ENCODE results near the gene PHF19.
A peak's percentile ranks its signal among the peaks of the same experiment; 100 is the strongest.

Gene PHF19

GRCh38 chr9:120891884-120892747, 15.1 kb upstream of the PHF19 start:
- no peak for DNase-seq

DNA sequence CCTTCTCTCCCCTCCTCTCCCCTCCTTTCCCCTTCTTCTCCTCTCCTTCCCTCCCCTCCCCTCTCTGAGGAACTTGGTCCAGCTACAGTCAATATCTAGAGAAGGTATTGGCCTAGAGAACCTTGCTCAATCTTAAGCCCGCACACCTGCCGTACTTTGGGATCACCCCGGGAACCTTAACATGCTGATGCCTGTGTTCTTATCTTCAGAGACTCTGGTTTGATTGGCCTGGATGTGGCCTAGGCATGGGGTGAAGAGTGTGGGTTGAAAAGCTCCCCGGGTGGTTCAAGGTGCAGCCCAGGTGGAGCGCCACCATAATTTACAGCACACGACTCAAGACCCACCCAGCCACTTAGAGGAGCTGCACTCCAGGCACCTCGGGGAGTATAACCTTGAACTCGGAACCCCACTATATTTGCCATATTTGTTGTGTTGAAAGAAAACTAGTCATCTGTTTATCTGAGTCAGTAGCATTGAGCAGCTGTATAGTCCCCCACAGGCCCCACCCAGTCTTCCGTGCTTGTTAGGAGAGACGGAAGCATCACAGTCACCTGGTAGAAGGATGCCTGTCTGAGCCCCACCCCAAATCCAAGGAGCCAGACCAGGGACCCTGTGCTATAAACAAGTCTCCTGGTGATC, 14.4 kb upstream of the PHF19 start:
- peak; percentile 82 for DNase-seq

GRCh38 chr9:120890320-120891244, 13.6 kb upstream of the PHF19 start:
- no peak for DNase-seq

DNA sequence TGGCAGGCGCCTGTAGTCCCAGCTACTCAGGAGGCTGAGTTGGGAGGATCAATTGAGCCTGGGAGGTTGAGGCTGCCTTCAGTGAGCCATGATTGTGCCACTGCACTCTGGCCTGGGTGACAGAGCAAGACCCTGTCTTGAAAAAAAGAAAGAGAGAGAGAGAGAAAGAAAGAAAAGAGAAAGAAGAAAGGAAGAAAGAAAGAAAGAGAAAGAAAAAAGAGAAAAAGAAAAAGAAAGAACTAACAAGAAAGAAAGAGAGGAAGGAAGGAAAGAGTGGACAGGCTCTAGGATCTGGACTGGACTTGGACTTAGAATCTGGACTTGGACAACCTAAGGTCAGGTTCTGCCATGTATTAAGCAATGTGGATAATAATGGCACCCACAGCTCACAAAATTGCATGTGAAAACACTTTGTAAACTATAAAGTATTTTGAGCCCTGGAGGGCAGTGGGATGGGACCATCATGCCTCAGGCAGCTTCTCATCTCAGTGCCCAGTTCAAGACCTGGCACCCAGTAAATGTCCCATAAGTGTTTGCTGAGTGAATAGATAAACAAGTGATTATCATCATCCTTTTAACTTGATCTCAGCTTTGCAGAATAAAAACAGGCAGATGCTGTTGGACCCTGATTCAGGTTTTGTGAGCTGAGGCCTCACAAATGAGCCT, 12.8 kb upstream of the PHF19 start:
- DNase-seq: no peak

DNA sequence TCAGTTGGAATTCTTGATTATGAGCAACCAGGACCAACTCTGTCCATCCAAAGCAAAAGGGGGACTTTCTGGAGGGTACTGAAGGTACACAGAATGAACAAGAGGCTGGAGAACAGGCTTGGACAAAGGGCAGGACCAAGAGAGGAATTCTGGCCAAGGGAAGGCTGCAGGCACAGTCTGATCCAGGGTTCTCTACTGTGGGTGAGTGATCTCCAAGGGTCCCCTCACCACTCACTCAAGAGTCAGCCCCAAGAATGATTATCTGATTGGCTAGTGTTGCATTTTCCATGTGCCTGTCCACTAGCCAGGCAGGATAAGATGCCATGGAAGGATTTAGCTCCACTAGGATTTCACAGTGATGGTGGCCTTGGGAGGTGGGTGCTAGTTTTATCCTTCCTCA, 11.6 kb upstream of the PHF19 start:
- no peak for DNase-seq

- no peak for DNase-seq
Measured at GRCh38 chr9:120886490-120886967, 9.5 kb upstream of the PHF19 start.

- no peak for DNase-seq
Measured at GRCh38 chr9:120885958-120886357, 9.0 kb upstream of the PHF19 start.

DNA sequence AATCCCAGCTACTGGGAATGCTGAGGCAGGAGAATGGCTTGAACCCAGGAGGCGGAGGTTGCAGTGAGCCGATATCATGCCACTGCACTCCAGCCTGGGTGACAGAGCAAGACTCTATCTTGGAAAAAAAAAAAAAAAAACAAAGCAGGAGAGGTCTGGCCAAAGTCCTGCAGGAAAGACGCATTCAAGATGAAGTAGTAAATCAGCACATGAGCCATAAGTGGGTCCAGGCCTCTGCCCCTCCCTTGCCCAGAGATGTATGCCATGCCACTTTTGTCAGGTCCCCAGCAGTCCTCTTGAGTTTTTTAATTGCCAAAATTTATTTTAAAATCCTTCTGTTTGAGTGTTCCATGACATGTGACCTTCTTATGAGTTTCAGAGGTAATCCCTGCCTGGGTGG, 8.5 kb upstream of the PHF19 start:
- DNase-seq: no peak

- no peak for DNase-seq
Measured at GRCh38 chr9:120883608-120883996, 6.6 kb upstream of the PHF19 start.

DNA sequence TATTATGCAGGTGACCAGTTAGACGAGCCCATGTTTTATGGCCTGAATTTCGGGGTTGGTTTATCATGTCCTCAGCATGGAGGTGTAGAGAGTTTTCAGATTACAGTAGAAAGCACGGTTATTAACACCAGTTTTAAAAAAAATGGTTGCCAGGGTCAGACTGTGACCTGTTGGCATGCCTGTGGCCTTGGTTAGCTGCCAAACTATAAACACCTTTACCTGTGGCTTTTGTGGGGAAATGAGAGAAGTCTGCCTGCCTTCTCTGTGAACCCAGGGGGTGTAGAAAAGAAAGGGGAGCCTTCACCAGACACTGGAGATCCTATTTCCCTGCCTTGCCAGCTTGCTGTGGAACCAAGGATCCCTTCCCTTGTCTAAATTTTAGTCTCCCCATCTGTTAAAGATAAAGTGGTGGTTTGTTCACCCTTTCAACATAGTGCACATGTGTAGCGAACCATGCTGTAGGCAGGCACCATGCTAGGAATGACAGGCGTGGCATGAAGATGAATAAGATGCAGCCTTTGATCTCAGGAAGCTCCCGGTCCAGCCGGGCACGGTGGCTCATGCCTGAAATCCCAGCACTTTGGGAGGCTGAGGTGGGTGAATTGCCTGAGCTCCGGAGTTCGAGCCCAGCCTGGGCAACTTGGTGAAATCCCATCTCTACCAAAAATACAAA, 6.1 kb upstream of the PHF19 start:
- DNase-seq: no peak

DNA sequence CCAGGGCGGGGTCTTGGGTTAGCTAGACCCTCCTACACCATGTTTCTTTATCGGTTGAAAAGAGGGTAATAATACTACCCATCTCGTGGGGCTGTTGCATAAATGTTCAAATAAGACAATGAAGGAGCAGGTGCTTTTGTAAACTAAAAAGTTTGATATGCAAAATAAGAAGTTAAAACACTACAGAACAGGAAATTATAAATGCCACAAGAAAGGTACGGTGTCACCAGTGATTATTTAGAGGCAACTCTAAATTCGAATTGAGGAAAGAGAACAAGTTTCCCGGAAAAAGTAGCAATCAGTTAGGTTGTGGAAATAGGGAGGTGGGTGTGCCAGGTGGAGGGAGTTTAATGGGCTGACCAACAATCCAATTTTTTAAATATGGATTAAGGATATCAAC, 2.5 kb upstream of the PHF19 start:
- no peak for DNase-seq

DNA sequence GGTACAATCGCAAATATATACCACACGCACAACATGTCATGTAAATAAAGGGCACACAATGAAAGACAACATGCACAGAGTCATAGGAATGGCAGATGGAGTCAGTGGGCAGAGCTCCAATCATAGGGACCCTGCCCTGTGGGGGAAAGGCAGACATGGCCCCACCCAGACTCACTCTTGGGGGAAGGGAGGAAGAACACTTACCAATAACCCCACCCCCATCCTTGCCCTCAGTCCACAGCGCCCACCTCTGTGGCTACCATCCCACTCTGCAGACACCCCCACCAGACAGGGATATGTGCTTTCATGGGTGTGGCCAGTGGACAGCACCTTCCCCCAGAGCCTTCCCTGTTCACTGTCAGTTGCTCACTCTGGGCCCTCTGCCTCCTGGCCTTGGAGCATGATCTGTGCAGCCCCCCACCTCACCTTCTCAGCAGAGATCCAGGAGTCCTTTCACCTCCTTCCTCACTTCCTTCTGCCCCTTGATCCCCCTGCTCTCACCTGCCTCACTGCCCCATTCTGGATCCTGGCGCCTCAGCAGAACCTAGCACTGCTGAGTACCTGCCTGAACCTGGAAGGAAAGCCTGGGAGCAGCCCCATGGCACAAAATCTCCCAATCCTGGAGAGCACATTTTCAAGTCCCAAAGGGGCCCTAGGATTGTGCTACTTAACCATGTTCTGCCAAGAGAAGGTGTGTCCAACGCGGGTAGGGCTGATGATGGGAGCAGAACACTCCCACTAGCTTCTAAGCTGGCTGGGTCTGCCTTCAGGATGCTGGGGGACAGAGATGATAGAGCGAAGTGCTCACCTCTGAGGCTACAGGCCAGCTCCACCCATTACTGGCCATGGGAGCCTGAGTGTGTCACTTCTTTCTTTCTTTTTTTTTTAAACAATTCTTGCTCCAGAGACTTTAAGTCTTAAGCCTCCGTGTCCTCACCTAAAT, 1.5 kb upstream of the PHF19 start:
- DNase-seq: peak; percentile 40

DNA sequence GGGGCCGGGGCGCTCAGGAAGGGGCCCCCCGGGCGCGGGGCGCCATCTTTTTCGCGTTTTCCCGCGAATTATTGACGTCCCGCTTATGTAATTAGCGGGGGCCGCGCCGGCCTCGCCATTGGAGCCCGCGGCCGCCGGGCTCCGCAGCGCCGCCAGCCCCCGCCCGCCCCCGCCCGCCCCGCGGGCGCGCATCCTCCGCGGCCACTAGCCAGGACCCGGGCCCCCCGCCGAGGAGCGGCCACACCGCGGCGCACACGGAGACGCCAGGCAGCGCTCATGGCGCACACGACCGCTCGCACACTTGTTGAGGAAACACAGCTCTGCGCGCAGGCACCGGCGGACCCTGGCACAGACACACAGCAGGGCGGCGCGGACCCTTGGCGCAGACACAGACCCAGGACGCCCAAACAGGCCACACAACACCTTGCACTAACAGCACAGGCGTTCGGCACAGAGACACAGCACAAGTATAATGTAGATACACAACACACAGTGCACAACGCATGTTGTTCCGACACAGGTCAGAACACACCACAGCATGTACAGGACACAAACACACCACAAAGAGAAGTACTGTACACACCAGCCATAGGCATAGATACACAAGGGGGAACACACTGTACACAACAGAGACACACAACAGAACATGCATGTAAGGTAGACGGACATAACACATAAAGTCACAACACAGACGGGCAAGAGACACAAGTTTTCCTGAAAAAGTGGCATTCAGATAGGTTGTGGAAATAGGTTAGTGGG, 467 bp upstream of the PHF19 start:
- peak; percentile 86 for DNase-seq

DNA sequence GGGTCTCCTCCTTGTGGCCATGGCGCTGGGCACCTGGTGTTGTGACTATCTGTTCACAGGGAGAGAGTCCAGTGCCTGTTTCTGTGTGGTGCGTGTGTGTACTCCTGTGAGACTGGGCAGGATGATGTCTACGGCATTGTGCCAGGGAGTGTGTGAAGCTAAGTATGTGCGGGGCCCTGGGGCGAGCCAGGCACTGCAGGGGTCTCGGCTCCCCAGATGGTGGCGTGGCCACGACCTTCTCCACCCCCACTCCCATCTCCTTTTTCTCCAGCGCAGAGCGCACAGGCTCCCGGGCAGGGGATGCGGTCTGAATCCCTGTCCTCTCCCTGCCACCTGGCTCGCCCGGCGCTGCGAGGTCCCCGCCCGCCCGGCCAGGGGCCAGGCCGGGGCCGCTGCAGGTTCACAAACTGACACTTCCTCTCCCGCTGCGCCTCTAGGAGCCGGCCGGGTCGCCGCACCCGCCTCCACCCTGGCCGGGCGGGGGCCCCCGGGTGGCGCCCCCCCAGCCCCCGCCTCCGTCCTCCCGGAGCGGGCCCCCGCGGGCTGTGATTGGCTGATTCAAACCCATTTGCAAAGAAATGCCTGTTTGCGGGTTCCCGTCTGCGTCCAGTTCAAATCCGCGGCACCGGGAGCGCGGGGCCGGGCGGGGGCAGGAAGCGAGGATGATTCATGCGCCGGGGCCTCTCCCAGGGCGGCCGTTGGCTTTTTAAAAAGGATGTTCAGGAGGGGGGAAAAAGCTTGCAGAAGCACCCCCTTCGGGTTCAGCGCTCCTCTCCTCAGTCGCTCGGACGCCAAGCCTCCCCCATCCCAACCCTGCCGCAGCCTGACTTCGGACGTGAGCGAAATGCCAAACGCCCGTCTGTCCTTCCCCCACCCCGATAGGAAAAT, 790 bp downstream of the PHF19 start:
- DNase-seq: peak; percentile 93

DNA sequence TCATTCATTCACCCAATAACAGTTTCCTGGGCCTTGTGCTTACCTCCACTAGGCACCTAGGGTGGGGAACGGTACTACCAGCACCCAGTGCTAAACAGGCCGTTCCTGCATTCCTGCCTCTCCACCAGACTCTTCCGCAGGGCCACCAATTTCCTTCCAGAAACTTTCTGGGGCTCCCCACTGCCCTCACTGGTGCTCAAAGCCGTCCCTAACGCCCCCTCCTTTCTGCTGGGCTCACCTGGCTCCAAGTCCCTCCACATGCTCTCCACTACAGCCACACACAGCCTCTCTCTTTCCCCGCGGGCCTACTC, 1.4 kb downstream of the PHF19 start:
- no peak for DNase-seq

DNA sequence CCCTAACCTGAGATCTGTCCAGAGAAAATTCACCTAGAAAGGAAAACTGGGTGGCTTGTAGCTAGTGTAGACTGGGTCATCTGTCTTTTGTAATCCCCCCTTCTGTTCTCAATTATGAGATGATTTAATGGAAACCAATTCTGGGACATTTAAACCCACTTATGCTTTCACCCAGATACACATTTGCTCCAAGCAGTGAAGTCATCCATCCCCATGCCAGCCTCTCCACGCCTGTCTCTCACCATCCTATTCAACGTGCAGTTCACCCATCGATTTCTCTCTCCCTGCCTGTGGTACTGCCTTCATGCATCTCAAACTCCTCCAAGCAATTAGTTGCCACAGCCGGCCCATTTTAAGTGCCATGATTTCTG, 1.8 kb downstream of the PHF19 start:
- no peak for DNase-seq

- DNase-seq: no peak
Measured at GRCh38 chr9:120874226-120875194, 2.5 kb downstream of the PHF19 start.

GRCh38 chr9:120873512-120873911, 3.5 kb downstream of the PHF19 start:
- DNase-seq: no peak

Measured in activated CD4-positive, alpha-beta T cell treated with anti-CD3 and anti-CD28 coated beads for 48 hours (primary cell).